Keratinocyte (primary cell): ENCODE results near the gene SDK2. TPM values are rescaled to one million over a fixed set of nuclear protein-coding genes. Genes with fewer than 3 reads are reported as not detected.

Source experiments
- DNase-seq: peaks from one replicate; pipeline ENCODE4 v3.0.0-alpha.2; 2011; ENCODE audit warnings: low read depth, missing footprints, low spot score
- FAIRE-seq: peaks from 2 replicates; lab custom pipeline; 2011; peaks lifted over from hg19 to GRCh38; lab: Jason Lieb, UNC
- H2AFZ ChIP-seq: 2 replicates; pipeline ENCODE4 v1.6.0; 2012; ENCODE audit warnings: low read length, control low read depth, inconsistent platforms; ENCODE audit not compliant: control insufficient read depth
- H3K27ac ChIP-seq: 2 replicates; pipeline ENCODE4 v1.5.1; 2011; ENCODE audit warnings: low read length; ENCODE audit not compliant: control insufficient read depth, insufficient read depth
- H3K27me3 ChIP-seq: 3 replicates; pipeline ENCODE4 v1.6.0; 2011; ENCODE audit warnings: low read length; ENCODE audit not compliant: control insufficient read depth, insufficient read depth; ENCODE audit errors: extremely low read depth
- H3K36me3 ChIP-seq, 2 experiments: 2 replicates in 1 of 2; 3 replicates in 1 of 2; pipeline ENCODE4 v1.5.1; 2011; ENCODE audit warnings: low read length in 2 of 2, mild to moderate bottlenecking in 1 of 2; ENCODE audit not compliant: control insufficient read depth in 2 of 2, insufficient read depth in 2 of 2; ENCODE audit errors: extremely low read depth in 1 of 2
- H3K4me1 ChIP-seq: 3 replicates; pipeline ENCODE4 v1.5.1; 2011; ENCODE audit warnings: low read length; ENCODE audit not compliant: control insufficient read depth, insufficient read depth; ENCODE audit errors: extremely low read depth
- H3K4me2 ChIP-seq: 3 replicates; pipeline ENCODE4 v1.6.0; 2011; ENCODE audit warnings: low read depth, low read length; ENCODE audit not compliant: control insufficient read depth, insufficient read depth; ENCODE audit errors: extremely low read depth
- H3K4me3 ChIP-seq, 3 experiments: fragments of 200-600 bp in 1 of 3; sonication (generic) in 1 of 3; 2 replicates in 2 of 3; 3 replicates in 1 of 3; pipeline ENCODE4 v1.5.1; 2011 to 2016; ENCODE audit warnings: low read length in 3 of 3, mild to moderate bottlenecking in 3 of 3, control low read depth in 2 of 3, inconsistent platforms in 1 of 3, low read depth in 1 of 3, mixed read lengths in 1 of 3, mixed run types in 1 of 3, moderate library complexity in 1 of 3; ENCODE audit not compliant: control insufficient read depth in 2 of 3, insufficient read depth in 2 of 3; ENCODE audit errors: extremely low read depth in 1 of 3
- H3K79me2 ChIP-seq: 2 replicates; pipeline ENCODE4 v1.6.0; 2012; ENCODE audit warnings: low read length; ENCODE audit not compliant: control insufficient read depth, insufficient read depth
- H3K9ac ChIP-seq: 3 replicates; pipeline ENCODE4 v1.6.0; 2011; ENCODE audit warnings: low read length; ENCODE audit not compliant: control insufficient read depth, insufficient read depth; ENCODE audit errors: extremely low read depth
- H3K9me1 ChIP-seq: 3 replicates; pipeline ENCODE4 v1.6.0; 2011; ENCODE audit warnings: low read length; ENCODE audit not compliant: control insufficient read depth, insufficient read depth; ENCODE audit errors: extremely low read depth
- H3K9me3 ChIP-seq: 2 replicates; pipeline ENCODE4 v1.5.1; 2012; ENCODE audit warnings: low read depth, low read length; ENCODE audit not compliant: control insufficient read depth
- H4K20me1 ChIP-seq: 3 replicates; pipeline ENCODE4 v1.6.0; 2011; ENCODE audit warnings: low read length; ENCODE audit not compliant: control insufficient read depth, insufficient read depth; ENCODE audit errors: extremely low read depth
- CTCF ChIP-seq, 3 experiments: IDR thresholded peaks in 1 of 3; conservative IDR thresholded peaks in 1 of 3; optimal IDR thresholded peaks in 1 of 3; 2 replicates in 2 of 3; 3 replicates in 1 of 3; pipeline versions ENCODE3 to v1.5.1; 2011; ENCODE audit warnings: low read length in 3 of 3, mild to moderate bottlenecking in 3 of 3, moderate library complexity in 2 of 3, control low read depth in 1 of 3, inconsistent platforms in 1 of 3; ENCODE audit not compliant: insufficient read depth in 2 of 3; ENCODE audit errors: extremely low read depth in 1 of 3
- EZH2 ChIP-seq: IDR thresholded peaks from one replicate; pipeline ENCODE4 v1.6.1; 2012; ENCODE audit warnings: inconsistent platforms, mild to moderate bottlenecking, low read length, moderate library complexity
- dilution Hi-C: fragments of 300-500 bp; cut with MboI; formaldehyde crosslinking; loops from one replicate; pipeline ENCODE4 v1.7.0; 2020; ENCODE audit warnings: low sequenced_read_pairs; ENCODE audit not compliant: extremely low pct_ligation_motif_present
- polyA plus RNA-seq, 5 experiments: library from polyadenylated mRNA; depleted of rRNA in 3 of 5; stranded (reverse) in 3 of 5; stranded (forward) in 1 of 5; unstranded in 1 of 5; fragments of >200 nt; gene quantifications; 1 replicate in 1 of 5; 2 replicates in 3 of 5; 3 replicates in 1 of 5; pipeline versions ENCODE4 v1.2.1 to v1.2.3, GENCODE V29; 2011 to 2012; ENCODE audit warnings: missing spikeins in 2 of 5, low read depth in 1 of 5, low replicate concordance in 1 of 5

Gene SDK2
- polyA plus RNA-seq, 1 donor (not counting 4 experiments of a cell fraction or from before 2014, with no cell fraction given): 1.8 TPM

GRCh38 chr17:73551759-73552158 is 92.5 kb downstream of the SDK2 start:
- H3K4me1 ChIP-seq: peaks cover 20% of the 10 kb centered on the region
- TF ChIP-seq CTCF (optimal IDR thresholded peaks at IDR 0.05 in 1 of 3, IDR thresholded peaks at IDR 0.05 in 1 of 3, conservative IDR thresholded peaks at IDR 0.05 in 1 of 3; ENCODE audit: extremely low read depth in 1 of 3, insufficient read depth in 2 of 3, low read length in 3 of 3): no peak
- TF ChIP-seq EZH2: no peak
- no peak overlapping the region for H3K4me3 ChIP-seq
- FAIRE-seq: no peak
- no peak overlapping the region for H3K9ac ChIP-seq
- H3K36me3 ChIP-seq: no peaks in the 10 kb centered on the region
- no peaks in the 10 kb centered on the region for H3K27me3 ChIP-seq
- DNase-seq: no peak
- no peaks in the 10 kb centered on the region for H4K20me1 ChIP-seq
- no peaks in the 10 kb centered on the region for H3K9me1 ChIP-seq
- no peaks in the 10 kb centered on the region for H3K79me2 ChIP-seq
- H3K9me3 ChIP-seq: no peaks in the 10 kb centered on the region
- dilution Hi-C loops: no loop called here
- H3K4me2 ChIP-seq: no peak overlapping the region
- H2AFZ ChIP-seq: no peak overlapping the region
- H3K27ac ChIP-seq: no peak overlapping the region

GRCh38 chr17:73551144-73551543 is 93.1 kb downstream of the SDK2 start:
- H3K9me3 ChIP-seq: no peaks in the 10 kb centered on the region
- no peaks in the 10 kb centered on the region for H3K79me2 ChIP-seq
- H3K36me3 ChIP-seq: no peaks in the 10 kb centered on the region
- H3K4me2 ChIP-seq: no peak overlapping the region
- H4K20me1 ChIP-seq: no peaks in the 10 kb centered on the region
- H3K9me1 ChIP-seq: no peaks in the 10 kb centered on the region
- dilution Hi-C loops: no loop called here
- FAIRE-seq: no peak
- H3K27ac ChIP-seq: no peak overlapping the region
- no peaks in the 10 kb centered on the region for H3K27me3 ChIP-seq
- no peak overlapping the region for H2AFZ ChIP-seq
- H3K4me1 ChIP-seq: peaks cover 26% of the 10 kb centered on the region
- H3K4me3 ChIP-seq: no peak overlapping the region
- DNase-seq: no peak
- TF ChIP-seq CTCF (optimal IDR thresholded peaks at IDR 0.05 in 1 of 3, IDR thresholded peaks at IDR 0.05 in 1 of 3, conservative IDR thresholded peaks at IDR 0.05 in 1 of 3; ENCODE audit: extremely low read depth in 1 of 3, insufficient read depth in 2 of 3, low read length in 3 of 3) (no peak), EZH2 (no peak)
- no peak overlapping the region for H3K9ac ChIP-seq
